GM23338 (cell line): ENCODE measurements around the gene RPL29. TPM values are rescaled to one million over a fixed set of nuclear protein-coding genes. Genes with fewer than 3 reads are reported as not detected.

Experiments
- ATAC-seq: fragments of 200-7000 bp; cut with Tn5 transposase; 3 replicates; pipeline ENCODE4 v1.9.1; 2020
- DNase-seq: peaks from one replicate; pipeline ENCODE4 v3.0.0-alpha.2; 2015; ENCODE audit warnings: low spot score
- H2AFZ ChIP-seq: fragments of 200-600 bp; sonication (generic); 2 replicates; pipeline ENCODE4 v1.8.0; 2016; ENCODE audit warnings: antibody characterized with exemption, mild to moderate bottlenecking, moderate library complexity
- H3F3A ChIP-seq: fragments of 200-600 bp; sonication (generic); replicated peaks from 2 replicates; pipeline ENCODE4 v1.8.0; 2017; ENCODE audit warnings: antibody characterized with exemption, mixed run types, low read depth
- H3K27ac ChIP-seq: fragments of 200-600 bp; sonication (generic); 2 replicates; pipeline ENCODE4 v1.6.1; 2016; ENCODE audit warnings: low read depth
- H3K27me3 ChIP-seq: fragments of 200-600 bp; sonication (generic); 2 replicates; pipeline ENCODE4 v1.8.0; 2016; ENCODE audit warnings: mild to moderate bottlenecking, mixed run types, moderate library complexity; ENCODE audit not compliant: insufficient read depth
- H3K36me3 ChIP-seq: fragments of 200-600 bp; sonication (generic); 2 replicates; pipeline ENCODE4 v1.8.0; 2016; ENCODE audit warnings: mild to moderate bottlenecking; ENCODE audit not compliant: insufficient read depth
- H3K4me1 ChIP-seq: fragments of 200-600 bp; sonication (generic); 2 replicates; pipeline ENCODE4 v1.8.0; 2016; ENCODE audit warnings: mild to moderate bottlenecking, moderate library complexity; ENCODE audit not compliant: insufficient read depth
- H3K4me2 ChIP-seq: fragments of 200-600 bp; sonication (generic); 2 replicates; pipeline ENCODE4 v1.7.1; 2017; ENCODE audit warnings: mixed run types
- H3K4me3 ChIP-seq: fragments of 200-600 bp; sonication (generic); 2 replicates; pipeline ENCODE4 v1.6.1; 2016; ENCODE audit warnings: mixed run types
- H3K79me2 ChIP-seq: fragments of 200-600 bp; sonication (generic); replicated peaks from 2 replicates; pipeline ENCODE4 v1.8.0; 2017; ENCODE audit warnings: mild to moderate bottlenecking; ENCODE audit not compliant: insufficient read depth
- H3K9me2 ChIP-seq: fragments of 200-600 bp; sonication (generic); 2 replicates; pipeline ENCODE4 v1.8.0; 2017; ENCODE audit not compliant: insufficient read depth
- H4K20me1 ChIP-seq: fragments of 200-600 bp; sonication (generic); replicated peaks from 2 replicates; pipeline ENCODE4 v1.8.0; 2017; ENCODE audit warnings: mild to moderate bottlenecking; ENCODE audit not compliant: insufficient read depth
- H3K27ac Mint-ChIP-seq: 2 replicates; pipeline ENCODE4 v1.8.0; 2020; ENCODE audit warnings: inconsistent platforms, mild to moderate bottlenecking, moderate library complexity, mixed read lengths
- H3K27me3 Mint-ChIP-seq: 3 replicates; pipeline ENCODE4 v1.8.0; 2022; ENCODE audit warnings: low read depth, mild to moderate bottlenecking, moderate library complexity, mixed read lengths, inconsistent platforms; ENCODE audit not compliant: insufficient read depth, poor library complexity
- H3K36me3 Mint-ChIP-seq: 3 replicates; pipeline ENCODE4 v1.8.0; 2021; ENCODE audit warnings: low read depth, mild to moderate bottlenecking, inconsistent platforms, moderate library complexity, mixed read lengths
- H3K4me1 Mint-ChIP-seq: 3 replicates; pipeline ENCODE4 v1.8.0; 2020; ENCODE audit warnings: mild to moderate bottlenecking, inconsistent platforms, mixed read lengths
- H3K4me3 Mint-ChIP-seq: 3 replicates; pipeline ENCODE4 v1.8.0; 2021; ENCODE audit warnings: moderate library complexity, mild to moderate bottlenecking, inconsistent platforms, mixed read lengths
- H3K9me3 Mint-ChIP-seq: 3 replicates; pipeline ENCODE4 v1.8.0; 2020; ENCODE audit warnings: moderate library complexity, mild to moderate bottlenecking, inconsistent platforms, mixed read lengths
- CREB1 ChIP-seq: fragments of 250-450 bp; sonication (Bioruptor Pico); IDR thresholded peaks from 2 replicates; pipeline ENCODE4 v1.5.0; 2020; ENCODE audit warnings: low read depth, mild to moderate bottlenecking, moderate library complexity
- EZH2phosphoT487 ChIP-seq: fragments of 200-600 bp; sonication (generic); IDR thresholded peaks from one replicate; pipeline ENCODE4 v1.8.1; 2018; ENCODE audit warnings: antibody characterized with exemption; ENCODE audit not compliant: unreplicated experiment
- JUNB ChIP-seq: IDR thresholded peaks from one replicate; pipeline ENCODE4 v1.6.1; 2016; ENCODE audit warnings: antibody characterized with exemption; ENCODE audit not compliant: unreplicated experiment
- NANOG ChIP-seq: IDR thresholded peaks from 2 replicates; pipeline ENCODE4 v1.6.1; 2016; ENCODE audit warnings: antibody characterized with exemption, borderline replicate concordance
- ZNF114 ChIP-seq: fragments of 250-450 bp; sonication (Bioruptor Pico); IDR thresholded peaks from 2 replicates; pipeline ENCODE4 v1.5.0; 2020; ENCODE audit warnings: mild to moderate bottlenecking, moderate library complexity
- polyA plus RNA-seq: library from polyadenylated mRNA; unstranded; fragments of >200 nt; fragmentation: Nextera tagmentation; extraction: Ambion mirVana; gene quantifications from 2 replicates; pipeline ENCODE4 v1.2.1, GENCODE V29; 2016
- total RNA-seq: library from RNA; depleted of rRNA; stranded (reverse); fragments of >200 nt; shearing (Covaris generic); gene quantifications from 2 replicates; pipeline ENCODE4 v1.2.3, GENCODE V29; 2014
- TF ChIP-seq, protein P1 (sequence below): fragments of 250-450 bp; sonication (Bioruptor Pico); IDR thresholded peaks from 2 replicates; pipeline ENCODE4 v1.5.0; 2020; ENCODE audit warnings: mild to moderate bottlenecking, moderate library complexity
- TF ChIP-seq, protein P2 (sequence below), 2 experiments: fragments of 200-600 bp in 1 of 2; sonication (generic) in 1 of 2; conservative IDR thresholded peaks; 2 replicates each; pipeline versions ENCODE4 v1.5.1 to v1.6.1; 2016 to 2017; ENCODE audit warnings: antibody characterized with exemption in 2 of 2, low read depth in 2 of 2, mild to moderate bottlenecking in 2 of 2, moderate library complexity in 1 of 2

Gene RPL29
- total and polyA plus RNA-seq, 2 experiments from 2014 or later = 1,471 to 1,864 TPM

DNA sequence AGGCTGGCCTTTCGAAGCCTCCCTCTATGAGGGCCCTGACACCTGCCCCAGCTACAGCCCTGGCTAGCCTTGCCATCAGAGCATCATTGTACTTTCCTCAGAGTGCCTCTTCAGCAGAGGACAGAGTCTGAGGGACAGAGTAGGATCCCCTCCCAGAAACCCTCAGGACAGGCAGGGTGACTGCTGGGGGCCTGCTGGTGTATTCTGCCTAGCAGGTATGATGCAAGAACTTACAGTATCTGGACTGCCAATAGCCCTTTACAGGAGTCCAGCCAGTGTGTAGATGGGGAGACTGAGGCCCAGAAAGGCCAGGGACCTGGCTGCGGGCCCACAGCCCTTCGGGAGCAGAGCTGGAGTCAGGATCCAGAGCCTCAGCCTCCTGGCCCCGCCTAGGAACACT lies 41.6 kb upstream of the RPL29 start:
- Histone ChIP-seq H3K4me3 (no peak overlapping the region), H2AFZ (no peak overlapping the region; the same call in 1 of the 2 replicates), H3K79me2 (no peaks in the 10 kb centered on the region), H3K9me2 (no peaks in the 10 kb centered on the region), H4K20me1 (no peaks in the 10 kb centered on the region), H3K27ac (no peak overlapping the region), H3K27me3 (no peaks in the 10 kb centered on the region), H3K4me1 (no peaks in the 10 kb centered on the region), H3K36me3 (no peaks in the 10 kb centered on the region), H3K4me2 (no peak overlapping the region), H3F3A (no peaks in the 10 kb centered on the region)
- Mint-ChIP-seq H3K36me3 (no peaks in the 10 kb centered on the region), H3K4me3 (no peak overlapping the region), H3K27ac (no peak overlapping the region), H3K4me1 (peaks cover 2% of the 10 kb centered on the region), H3K9me3 (peaks cover 3% of the 10 kb centered on the region; the same call in 1 of the 3 replicates), H3K27me3 (peaks cover 6% of the 10 kb centered on the region)
- no peak for DNase-seq
- ATAC-seq = no peak
- TF ChIP-seq, protein P1, sequence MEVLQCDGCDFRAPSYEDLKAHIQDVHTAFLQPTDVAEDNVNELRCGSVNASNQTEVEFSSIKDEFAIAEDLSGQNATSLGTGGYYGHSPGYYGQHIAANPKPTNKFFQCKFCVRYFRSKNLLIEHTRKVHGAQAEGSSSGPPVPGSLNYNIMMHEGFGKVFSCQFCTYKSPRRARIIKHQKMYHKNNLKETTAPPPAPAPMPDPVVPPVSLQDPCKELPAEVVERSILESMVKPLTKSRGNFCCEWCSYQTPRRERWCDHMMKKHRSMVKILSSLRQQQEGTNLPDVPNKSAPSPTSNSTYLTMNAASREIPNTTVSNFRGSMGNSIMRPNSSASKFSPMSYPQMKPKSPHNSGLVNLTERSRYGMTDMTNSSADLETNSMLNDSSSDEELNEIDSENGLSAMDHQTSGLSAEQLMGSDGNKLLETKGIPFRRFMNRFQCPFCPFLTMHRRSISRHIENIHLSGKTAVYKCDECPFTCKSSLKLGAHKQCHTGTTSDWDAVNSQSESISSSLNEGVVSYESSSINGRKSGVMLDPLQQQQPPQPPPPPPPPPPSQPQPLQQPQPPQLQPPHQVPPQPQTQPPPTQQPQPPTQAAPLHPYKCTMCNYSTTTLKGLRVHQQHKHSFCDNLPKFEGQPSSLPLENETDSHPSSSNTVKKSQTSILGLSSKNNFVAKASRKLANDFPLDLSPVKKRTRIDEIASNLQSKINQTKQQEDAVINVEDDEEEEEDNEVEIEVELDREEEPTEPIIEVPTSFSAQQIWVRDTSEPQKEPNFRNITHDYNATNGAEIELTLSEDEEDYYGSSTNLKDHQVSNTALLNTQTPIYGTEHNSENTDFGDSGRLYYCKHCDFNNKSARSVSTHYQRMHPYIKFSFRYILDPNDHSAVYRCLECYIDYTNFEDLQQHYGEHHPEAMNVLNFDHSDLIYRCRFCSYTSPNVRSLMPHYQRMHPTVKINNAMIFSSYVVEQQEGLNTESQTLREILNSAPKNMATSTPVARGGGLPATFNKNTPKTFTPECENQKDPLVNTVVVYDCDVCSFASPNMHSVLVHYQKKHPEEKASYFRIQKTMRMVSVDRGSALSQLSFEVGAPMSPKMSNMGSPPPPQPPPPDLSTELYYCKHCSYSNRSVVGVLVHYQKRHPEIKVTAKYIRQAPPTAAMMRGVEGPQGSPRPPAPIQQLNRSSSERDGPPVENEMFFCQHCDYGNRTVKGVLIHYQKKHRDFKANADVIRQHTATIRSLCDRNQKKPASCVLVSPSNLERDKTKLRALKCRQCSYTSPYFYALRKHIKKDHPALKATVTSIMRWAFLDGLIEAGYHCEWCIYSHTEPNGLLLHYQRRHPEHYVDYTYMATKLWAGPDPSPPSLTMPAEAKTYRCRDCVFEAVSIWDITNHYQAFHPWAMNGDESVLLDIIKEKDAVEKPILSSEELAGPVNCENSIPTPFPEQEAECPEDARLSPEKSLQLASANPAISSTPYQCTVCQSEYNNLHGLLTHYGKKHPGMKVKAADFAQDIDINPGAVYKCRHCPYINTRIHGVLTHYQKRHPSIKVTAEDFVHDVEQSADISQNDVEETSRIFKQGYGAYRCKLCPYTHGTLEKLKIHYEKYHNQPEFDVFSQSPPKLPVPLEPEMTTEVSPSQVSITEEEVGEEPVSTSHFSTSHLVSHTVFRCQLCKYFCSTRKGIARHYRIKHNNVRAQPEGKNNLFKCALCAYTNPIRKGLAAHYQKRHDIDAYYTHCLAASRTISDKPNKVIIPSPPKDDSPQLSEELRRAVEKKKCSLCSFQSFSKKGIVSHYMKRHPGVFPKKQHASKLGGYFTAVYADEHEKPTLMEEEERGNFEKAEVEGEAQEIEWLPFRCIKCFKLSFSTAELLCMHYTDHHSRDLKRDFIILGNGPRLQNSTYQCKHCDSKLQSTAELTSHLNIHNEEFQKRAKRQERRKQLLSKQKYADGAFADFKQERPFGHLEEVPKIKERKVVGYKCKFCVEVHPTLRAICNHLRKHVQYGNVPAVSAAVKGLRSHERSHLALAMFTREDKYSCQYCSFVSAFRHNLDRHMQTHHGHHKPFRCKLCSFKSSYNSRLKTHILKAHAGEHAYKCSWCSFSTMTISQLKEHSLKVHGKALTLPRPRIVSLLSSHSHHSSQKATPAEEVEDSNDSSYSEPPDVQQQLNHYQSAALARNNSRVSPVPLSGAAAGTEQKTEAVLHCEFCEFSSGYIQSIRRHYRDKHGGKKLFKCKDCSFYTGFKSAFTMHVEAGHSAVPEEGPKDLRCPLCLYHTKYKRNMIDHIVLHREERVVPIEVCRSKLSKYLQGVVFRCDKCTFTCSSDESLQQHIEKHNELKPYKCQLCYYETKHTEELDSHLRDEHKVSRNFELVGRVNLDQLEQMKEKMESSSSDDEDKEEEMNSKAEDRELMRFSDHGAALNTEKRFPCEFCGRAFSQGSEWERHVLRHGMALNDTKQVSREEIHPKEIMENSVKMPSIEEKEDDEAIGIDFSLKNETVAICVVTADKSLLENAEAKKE (CRISPR knock-in tag) = no peak
- TF ChIP-seq ZNF114 (CRISPR knock-in tag) (no peak), EZH2phosphoT487 (no peak)

DNA sequence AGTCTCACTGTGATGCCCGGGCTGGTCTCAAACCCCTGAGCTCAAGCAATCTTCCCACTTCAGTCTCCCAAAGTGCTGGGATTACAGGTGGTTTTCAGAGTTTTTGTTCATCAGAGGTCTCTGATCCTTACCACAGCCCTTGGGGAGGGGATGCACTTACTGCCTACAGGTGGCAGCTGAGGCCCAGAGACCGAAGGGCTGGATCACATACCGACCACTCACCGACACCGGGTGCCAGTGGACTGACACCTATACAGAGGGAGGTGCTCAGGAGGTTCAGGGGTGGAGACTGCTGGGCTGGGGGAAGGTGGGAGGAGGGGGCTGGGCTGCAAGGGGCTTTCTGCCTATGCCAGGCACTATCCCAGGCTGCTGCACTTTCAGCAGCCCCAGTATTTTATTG lies 41.1 kb upstream of the RPL29 start:
- Histone ChIP-seq H2AFZ (no peak overlapping the region; the same call in 1 of the 2 replicates), H3K9me2 (no peaks in the 10 kb centered on the region), H3K4me3 (no peak overlapping the region), H4K20me1 (no peaks in the 10 kb centered on the region), H3K4me1 (no peaks in the 10 kb centered on the region), H3K27me3 (no peaks in the 10 kb centered on the region), H3F3A (no peaks in the 10 kb centered on the region), H3K27ac (no peak overlapping the region), H3K36me3 (no peaks in the 10 kb centered on the region), H3K4me2 (no peak overlapping the region), H3K79me2 (no peaks in the 10 kb centered on the region)
- H3K4me3 Mint-ChIP-seq = no peak overlapping the region
- peaks cover 6% of the 10 kb centered on the region for H3K27me3 Mint-ChIP-seq
- TF ChIP-seq CREB1 (no peak), JUNB (no peak), NANOG (no peak), EZH2phosphoT487 (no peak)
- TF ChIP-seq, protein P2, sequence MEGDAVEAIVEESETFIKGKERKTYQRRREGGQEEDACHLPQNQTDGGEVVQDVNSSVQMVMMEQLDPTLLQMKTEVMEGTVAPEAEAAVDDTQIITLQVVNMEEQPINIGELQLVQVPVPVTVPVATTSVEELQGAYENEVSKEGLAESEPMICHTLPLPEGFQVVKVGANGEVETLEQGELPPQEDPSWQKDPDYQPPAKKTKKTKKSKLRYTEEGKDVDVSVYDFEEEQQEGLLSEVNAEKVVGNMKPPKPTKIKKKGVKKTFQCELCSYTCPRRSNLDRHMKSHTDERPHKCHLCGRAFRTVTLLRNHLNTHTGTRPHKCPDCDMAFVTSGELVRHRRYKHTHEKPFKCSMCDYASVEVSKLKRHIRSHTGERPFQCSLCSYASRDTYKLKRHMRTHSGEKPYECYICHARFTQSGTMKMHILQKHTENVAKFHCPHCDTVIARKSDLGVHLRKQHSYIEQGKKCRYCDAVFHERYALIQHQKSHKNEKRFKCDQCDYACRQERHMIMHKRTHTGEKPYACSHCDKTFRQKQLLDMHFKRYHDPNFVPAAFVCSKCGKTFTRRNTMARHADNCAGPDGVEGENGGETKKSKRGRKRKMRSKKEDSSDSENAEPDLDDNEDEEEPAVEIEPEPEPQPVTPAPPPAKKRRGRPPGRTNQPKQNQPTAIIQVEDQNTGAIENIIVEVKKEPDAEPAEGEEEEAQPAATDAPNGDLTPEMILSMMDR (conservative IDR thresholded peaks at IDR 0.05; ENCODE audit: low read depth in 2 of 2) = peak; percentile 30 to 67; a peak in 3 of 4 replicates
- H3K9me3 Mint-ChIP-seq = no peaks in the 10 kb centered on the region
- H3K4me1 Mint-ChIP-seq = peaks cover 6% of the 10 kb centered on the region
- H3K27ac Mint-ChIP-seq = no peak overlapping the region
- ATAC-seq (peak; percentile 86), DNase-seq (peak; percentile 74)
- no peaks in the 10 kb centered on the region for H3K36me3 Mint-ChIP-seq
